Fibroblast of mammary gland (primary cell): Measurements from ENCODE around the gene IL1RAPL2.

ENCODE experiments used
- DNase-seq: peaks from one replicate; pipeline ENCODE4 v3.0.0-alpha.2; 2010; ENCODE audit warnings: low read depth
- H3K4me3 ChIP-seq: 2 replicates; pipeline ENCODE4 v1.5.1; 2011; ENCODE audit warnings: low read depth, mild to moderate bottlenecking, low read length, moderate library complexity; ENCODE audit not compliant: control insufficient read depth
- CTCF ChIP-seq: conservative IDR thresholded peaks from 2 replicates; pipeline ENCODE4 v1.5.1; 2011; ENCODE audit warnings: low read depth, low read length, inconsistent platforms; ENCODE audit not compliant: control insufficient read depth, insufficient read depth

IL1RAPL2 gene

GRCh38 chrX:105313596-105313995 is 747.6 kb downstream of the IL1RAPL2 start:
- no peak for DNase-seq
- no peak for TF ChIP-seq CTCF
- peak overlapping the region; percentile 39 for H3K4me3 ChIP-seq

GRCh38 chrX:105314458-105314857 is 748.5 kb downstream of the IL1RAPL2 start:
- peak; percentile 82 for DNase-seq
- no peak for TF ChIP-seq CTCF
- H3K4me3 ChIP-seq: peak overlapping the region; percentile 39

- DNase-seq: peak; percentile 70
- no peak overlapping the region for H3K4me3 ChIP-seq
- no peak for TF ChIP-seq CTCF
Observed at GRCh38 chrX:105315248-105315647, 749.2 kb downstream of the IL1RAPL2 start.

GRCh38 chrX:105317117-105317516 is 751.1 kb downstream of the IL1RAPL2 start:
- no peak overlapping the region for H3K4me3 ChIP-seq
- no peak for DNase-seq
- TF ChIP-seq CTCF: no peak

GRCh38 chrX:105323928-105324327 is 757.9 kb downstream of the IL1RAPL2 start:
- peak; percentile 80 for DNase-seq
- no peak for TF ChIP-seq CTCF
- H3K4me3 ChIP-seq: peak overlapping the region; percentile 8

GRCh38 chrX:105328773-105329172 is 762.8 kb downstream of the IL1RAPL2 start:
- peak; percentile 18 for DNase-seq
- no peak overlapping the region for H3K4me3 ChIP-seq
- no peak for TF ChIP-seq CTCF

- DNase-seq: peak; percentile 75
- no peak overlapping the region for H3K4me3 ChIP-seq
- TF ChIP-seq CTCF: no peak
Observed at GRCh38 chrX:105331244-105331643, 765.2 kb downstream of the IL1RAPL2 start.
